Neural progenitor cell (in vitro differentiated cells): ENCODE results near the gene COL24A1. TPM values are rescaled to one million over a fixed set of nuclear protein-coding genes. Genes with fewer than 3 reads are reported as not detected.

Experiments used
- DNase-seq: peaks from one replicate; pipeline ENCODE4 v3.0.0-alpha.2; 2016; ENCODE audit warnings: low spot score
- H2AFZ ChIP-seq: fragments of 200-600 bp; sonication (generic); replicated peaks from 2 replicates; pipeline ENCODE4 v1.6.1; 2016; ENCODE audit warnings: antibody characterized with exemption
- H3F3A ChIP-seq: fragments of 200-600 bp; sonication (generic); 2 replicates; pipeline ENCODE4 v1.6.1; 2016; ENCODE audit warnings: antibody characterized with exemption, low read depth
- H3K27ac ChIP-seq: fragments of 200-600 bp; sonication (generic); 2 replicates; pipeline ENCODE4 v1.5.1; 2016; ENCODE audit warnings: mild to moderate bottlenecking
- H3K27me3 ChIP-seq: fragments of 200-600 bp; sonication (generic); 2 replicates; pipeline ENCODE4 v1.6.1; 2016; ENCODE audit warnings: mild to moderate bottlenecking, moderate library complexity
- H3K36me3 ChIP-seq: fragments of 200-600 bp; sonication (generic); 2 replicates; pipeline ENCODE4 v1.5.1; 2016
- H3K4me1 ChIP-seq: fragments of 200-600 bp; sonication (generic); 2 replicates; pipeline ENCODE4 v1.6.1; 2016; ENCODE audit warnings: mixed run types
- H3K4me2 ChIP-seq: fragments of 200-600 bp; sonication (generic); 2 replicates; pipeline ENCODE4 v1.6.1; 2016
- H3K4me3 ChIP-seq: fragments of 200-600 bp; sonication (generic); 2 replicates; pipeline ENCODE4 v1.5.1; 2016
- H3K79me2 ChIP-seq: fragments of 200-600 bp; sonication (generic); 2 replicates; pipeline ENCODE4 v1.6.1; 2016; ENCODE audit warnings: low read depth
- H3K9ac ChIP-seq: fragments of 200-600 bp; sonication (generic); 2 replicates; pipeline ENCODE4 v1.6.1; 2016
- H3K9me3 ChIP-seq: fragments of 200-600 bp; sonication (generic); 2 replicates; pipeline ENCODE4 v1.5.1; 2016; ENCODE audit warnings: low read depth
- H4K20me1 ChIP-seq: fragments of 200-600 bp; sonication (generic); 2 replicates; pipeline ENCODE4 v1.6.1; 2016; ENCODE audit warnings: low read depth
- H3K27ac Mint-ChIP-seq: 3 replicates; pipeline ENCODE4 v1.8.0; 2021; ENCODE audit warnings: mixed read lengths
- H3K27me3 Mint-ChIP-seq: 2 replicates; pipeline ENCODE4 v1.8.0; 2022; ENCODE audit warnings: low read depth, mild to moderate bottlenecking, inconsistent platforms, moderate library complexity, mixed read lengths; ENCODE audit not compliant: insufficient read depth
- H3K36me3 Mint-ChIP-seq: 3 replicates; pipeline ENCODE4 v1.8.0; 2021; ENCODE audit warnings: mixed read lengths
- H3K4me1 Mint-ChIP-seq: 3 replicates; pipeline ENCODE4 v1.8.0; 2021; ENCODE audit warnings: mixed read lengths
- H3K4me3 Mint-ChIP-seq: 3 replicates; pipeline ENCODE4 v1.8.0; 2021; ENCODE audit warnings: mild to moderate bottlenecking, moderate library complexity, mixed read lengths
- H3K9me3 Mint-ChIP-seq: 3 replicates; pipeline ENCODE4 v1.8.0; 2020; ENCODE audit warnings: mixed read lengths
- CTCF ChIP-seq: fragments of 200-600 bp; sonication (generic); IDR thresholded peaks from 2 replicates; pipeline ENCODE4 v1.5.1; 2017; ENCODE audit warnings: antibody characterized with exemption, mild to moderate bottlenecking
- EZH2 ChIP-seq: fragments of 200-600 bp; sonication (generic); IDR thresholded peaks from 2 replicates; pipeline ENCODE4 v1.6.1; 2017; ENCODE audit warnings: antibody characterized with exemption, mild to moderate bottlenecking, moderate library complexity
- EZH2phosphoT487 ChIP-seq: fragments of 200-600 bp; sonication (generic); IDR thresholded peaks from 2 replicates; pipeline ENCODE4 v1.6.1; 2017; ENCODE audit warnings: antibody characterized with exemption
- total RNA-seq: library from RNA; depleted of rRNA; stranded (reverse); fragments of >200 nt; gene quantifications from 2 replicates; pipeline ENCODE4 v1.2.3, GENCODE V29; 2015; ENCODE audit warnings: low replicate concordance

Gene COL24A1
- total RNA-seq, result not detected in 2 replicates

DNA sequence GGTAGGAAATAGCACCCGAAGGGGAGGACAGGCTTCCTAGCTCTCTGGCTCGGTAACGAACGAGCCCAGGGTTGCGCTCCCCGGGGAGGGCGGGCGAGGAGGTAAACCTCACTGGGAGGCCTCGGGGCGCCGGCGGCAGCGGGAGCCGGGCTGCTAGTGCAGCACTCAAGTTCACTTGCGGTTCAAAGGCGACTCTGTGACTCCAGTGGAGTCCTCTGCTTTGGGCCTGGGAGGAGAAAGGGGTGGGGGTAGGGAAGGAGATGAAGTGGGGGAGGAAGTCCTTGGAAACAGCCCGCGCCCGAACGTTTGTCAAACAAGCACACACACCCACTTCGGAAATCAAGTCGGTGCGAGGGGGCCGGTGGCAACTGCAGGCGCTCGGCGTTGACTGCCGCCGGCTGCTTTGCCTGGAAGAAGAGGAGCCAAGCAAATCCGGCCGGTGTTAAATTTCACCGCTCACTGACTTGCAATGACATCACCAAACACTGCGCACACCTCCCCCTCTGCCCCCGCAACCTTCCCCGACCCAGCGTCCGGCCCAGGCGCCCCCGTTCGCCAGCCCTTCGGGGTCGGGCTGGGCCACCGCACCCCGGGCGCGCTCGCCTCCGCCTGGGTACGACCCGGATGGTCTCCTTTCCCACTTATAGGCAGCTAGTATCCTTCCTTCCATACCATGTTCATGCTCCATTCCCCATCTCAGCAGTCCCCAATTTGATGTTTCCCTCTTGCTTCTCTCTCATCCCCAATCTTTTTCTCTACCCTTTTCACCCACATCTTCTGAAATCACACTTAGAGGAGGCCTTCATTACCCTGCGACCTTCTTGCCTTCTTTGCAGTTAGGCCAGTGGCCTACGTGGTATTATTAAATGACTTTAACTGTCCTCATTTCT is at the start of gene COL24A1:
Gene COL24A1 (minus strand): TSS at position 207 of the 890 bp plus-strand sequence. CDS start 376 bp downstream, outside the sequence.
- H4K20me1 ChIP-seq, result no peaks in the 10 kb centered on the region
- H3K79me2 ChIP-seq, result no peaks in the 10 kb centered on the region
- H3K4me2 ChIP-seq, result peak within 1 kb of the TSS; percentile 91
- no peak within 1 kb of the TSS for H3K27ac ChIP-seq
- H3K36me3 ChIP-seq, result no peaks in the 10 kb centered on the region
- Mint-ChIP-seq H3K4me3 (peak within 1 kb of the TSS; percentile 79), H3K27ac (no peak within 1 kb of the TSS), H3K4me1 (peaks cover 20% of the 10 kb centered on the region), H3K36me3 (no peaks in the 10 kb centered on the region), H3K27me3 (peaks cover 16% of the 10 kb centered on the region), H3K9me3 (no peaks in the 10 kb centered on the region)
- H3K4me3 ChIP-seq, result peak within 1 kb of the TSS; percentile 47
- peaks cover 92% of the 10 kb centered on the region for H3K27me3 ChIP-seq
- H3K9me3 ChIP-seq, result no peaks in the 10 kb centered on the region
- no peak for TF ChIP-seq EZH2phosphoT487
- no peak for TF ChIP-seq EZH2
- TF ChIP-seq CTCF, result no peak
- peaks cover 18% of the 10 kb centered on the region for H3K4me1 ChIP-seq
- H3F3A ChIP-seq, result peaks cover 8% of the 10 kb centered on the region
- DNase-seq, result peak; percentile 87
- peak within 1 kb of the TSS; percentile 55 for H2AFZ ChIP-seq
- H3K9ac ChIP-seq, result no peak within 1 kb of the TSS

DNA sequence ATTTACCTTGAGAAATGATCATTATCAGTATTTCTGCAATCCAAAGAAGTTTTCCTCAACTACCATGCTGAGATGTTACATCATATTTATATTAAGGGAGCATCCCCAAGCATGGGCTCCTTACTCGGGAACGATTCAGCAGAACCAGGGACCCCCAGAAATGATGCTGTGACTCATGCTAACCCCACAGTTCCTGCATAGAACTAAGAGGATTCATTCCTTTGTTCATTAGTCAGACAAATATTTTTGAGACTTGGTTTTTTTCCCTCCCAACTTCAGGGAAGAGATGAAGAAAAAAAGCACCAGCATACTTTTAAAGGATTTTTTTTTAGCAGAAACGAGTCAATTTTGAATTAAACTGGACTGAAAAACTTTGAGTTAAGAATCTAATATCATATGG is 49.2 kb upstream of the COL24A1 start:
- Mint-ChIP-seq H3K27me3 (no peaks in the 10 kb centered on the region), H3K27ac (no peak overlapping the region), H3K4me1 (peaks cover 3% of the 10 kb centered on the region), H3K9me3 (no peaks in the 10 kb centered on the region), H3K36me3 (no peaks in the 10 kb centered on the region), H3K4me3 (no peak overlapping the region)
- no peaks in the 10 kb centered on the region for H3K36me3 ChIP-seq
- peaks cover 5% of the 10 kb centered on the region for H3K4me1 ChIP-seq
- H4K20me1 ChIP-seq, result no peaks in the 10 kb centered on the region
- no peak overlapping the region for H2AFZ ChIP-seq
- DNase-seq, result no peak
- H3F3A ChIP-seq, result no peaks in the 10 kb centered on the region
- H3K79me2 ChIP-seq, result no peaks in the 10 kb centered on the region
- H3K4me3 ChIP-seq, result no peak overlapping the region
- H3K27ac ChIP-seq, result no peak overlapping the region
- H3K4me2 ChIP-seq, result no peak overlapping the region
- H3K9ac ChIP-seq, result no peak overlapping the region
- H3K9me3 ChIP-seq, result no peaks in the 10 kb centered on the region
- H3K27me3 ChIP-seq, result no peaks in the 10 kb centered on the region
- no peak for TF ChIP-seq CTCF

GRCh38 chr1:86202552-86203340 is 46.2 kb upstream of the COL24A1 start:
- no peak overlapping the region for H3K4me2 ChIP-seq
- H2AFZ ChIP-seq, result no peak overlapping the region
- no peak overlapping the region for H3K9ac ChIP-seq
- no peaks in the 10 kb centered on the region for H3K79me2 ChIP-seq
- no peaks in the 10 kb centered on the region for H3K9me3 ChIP-seq
- H3K36me3 ChIP-seq, result no peaks in the 10 kb centered on the region
- Mint-ChIP-seq H3K27ac (no peak overlapping the region), H3K36me3 (no peaks in the 10 kb centered on the region), H3K27me3 (no peaks in the 10 kb centered on the region), H3K9me3 (no peaks in the 10 kb centered on the region), H3K4me1 (peaks cover 3% of the 10 kb centered on the region), H3K4me3 (no peak overlapping the region)
- no peaks in the 10 kb centered on the region for H4K20me1 ChIP-seq
- peaks cover 4% of the 10 kb centered on the region for H3K4me1 ChIP-seq
- H3F3A ChIP-seq, result no peaks in the 10 kb centered on the region
- H3K4me3 ChIP-seq, result no peak overlapping the region
- H3K27ac ChIP-seq, result no peak overlapping the region
- no peaks in the 10 kb centered on the region for H3K27me3 ChIP-seq
- no peak for DNase-seq
- no peak for TF ChIP-seq EZH2
